ENCODE measurements around the gene MUC5B. TPM values are rescaled to one million over a fixed set of nuclear protein-coding genes. Genes with fewer than 3 reads are reported as not detected.
A peak's percentile ranks its signal among the peaks of the same experiment; 100 is the strongest.

Gene MUC5B
- total RNA-seq, 1 donor from 2014 or later, result not detected

DNA sequence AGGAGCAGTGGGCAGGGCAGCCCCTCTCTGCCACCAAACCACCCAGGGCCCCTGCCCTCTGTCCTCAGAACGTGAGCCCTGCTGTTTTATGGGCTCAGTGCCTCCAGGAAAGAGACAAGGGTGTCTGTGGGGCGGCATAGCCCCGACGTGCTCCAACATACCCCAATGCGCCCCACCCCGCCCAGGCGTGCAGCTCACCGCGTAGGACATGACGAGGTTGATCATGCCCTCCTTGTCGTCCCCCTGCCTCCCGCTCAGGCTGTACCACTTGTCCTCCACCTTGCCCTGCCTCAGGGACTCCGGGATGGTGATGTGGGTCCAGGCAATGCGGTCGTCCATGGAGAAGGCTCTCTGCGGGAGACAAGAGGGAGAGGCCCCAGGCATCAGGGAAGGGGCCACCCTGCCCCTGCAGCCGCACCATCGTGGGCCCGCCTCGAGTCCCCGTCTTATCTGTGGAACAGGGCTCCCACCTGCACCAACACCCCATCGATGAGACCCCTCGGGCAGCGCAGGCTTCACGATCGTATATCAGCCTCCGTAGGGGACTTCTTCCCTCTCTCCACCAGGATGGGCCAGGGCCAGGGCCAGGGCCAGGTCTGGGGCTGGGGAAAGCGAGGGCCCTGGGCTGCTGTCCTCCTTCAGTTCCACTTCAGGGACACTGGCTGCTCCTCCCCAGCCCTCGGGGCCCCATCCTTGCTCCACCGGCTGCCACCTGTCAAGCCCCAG is 65.7 kb downstream of the MUC5B start:
- Histone ChIP-seq H3K27ac (replicated peaks) (no peak overlapping the region), H3K4me3 (no peak overlapping the region), H3K36me3 (peaks cover 73% of the 10 kb centered on the region), H3K27me3 (ENCODE audit: low read depth) (no peaks in the 10 kb centered on the region), H3K4me1 (peaks cover 13% of the 10 kb centered on the region), H3K9me3 (replicated peaks) (no peaks in the 10 kb centered on the region)
- TF ChIP-seq, protein P1, sequence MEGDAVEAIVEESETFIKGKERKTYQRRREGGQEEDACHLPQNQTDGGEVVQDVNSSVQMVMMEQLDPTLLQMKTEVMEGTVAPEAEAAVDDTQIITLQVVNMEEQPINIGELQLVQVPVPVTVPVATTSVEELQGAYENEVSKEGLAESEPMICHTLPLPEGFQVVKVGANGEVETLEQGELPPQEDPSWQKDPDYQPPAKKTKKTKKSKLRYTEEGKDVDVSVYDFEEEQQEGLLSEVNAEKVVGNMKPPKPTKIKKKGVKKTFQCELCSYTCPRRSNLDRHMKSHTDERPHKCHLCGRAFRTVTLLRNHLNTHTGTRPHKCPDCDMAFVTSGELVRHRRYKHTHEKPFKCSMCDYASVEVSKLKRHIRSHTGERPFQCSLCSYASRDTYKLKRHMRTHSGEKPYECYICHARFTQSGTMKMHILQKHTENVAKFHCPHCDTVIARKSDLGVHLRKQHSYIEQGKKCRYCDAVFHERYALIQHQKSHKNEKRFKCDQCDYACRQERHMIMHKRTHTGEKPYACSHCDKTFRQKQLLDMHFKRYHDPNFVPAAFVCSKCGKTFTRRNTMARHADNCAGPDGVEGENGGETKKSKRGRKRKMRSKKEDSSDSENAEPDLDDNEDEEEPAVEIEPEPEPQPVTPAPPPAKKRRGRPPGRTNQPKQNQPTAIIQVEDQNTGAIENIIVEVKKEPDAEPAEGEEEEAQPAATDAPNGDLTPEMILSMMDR (IDR thresholded peaks at IDR 0.05; ENCODE audit: borderline replicate concordance), result no peak
- peak; percentile 13 for DNase-seq
- intact Hi-C loops (cut with micrococcal nuclease), result no loop called here

DNA sequence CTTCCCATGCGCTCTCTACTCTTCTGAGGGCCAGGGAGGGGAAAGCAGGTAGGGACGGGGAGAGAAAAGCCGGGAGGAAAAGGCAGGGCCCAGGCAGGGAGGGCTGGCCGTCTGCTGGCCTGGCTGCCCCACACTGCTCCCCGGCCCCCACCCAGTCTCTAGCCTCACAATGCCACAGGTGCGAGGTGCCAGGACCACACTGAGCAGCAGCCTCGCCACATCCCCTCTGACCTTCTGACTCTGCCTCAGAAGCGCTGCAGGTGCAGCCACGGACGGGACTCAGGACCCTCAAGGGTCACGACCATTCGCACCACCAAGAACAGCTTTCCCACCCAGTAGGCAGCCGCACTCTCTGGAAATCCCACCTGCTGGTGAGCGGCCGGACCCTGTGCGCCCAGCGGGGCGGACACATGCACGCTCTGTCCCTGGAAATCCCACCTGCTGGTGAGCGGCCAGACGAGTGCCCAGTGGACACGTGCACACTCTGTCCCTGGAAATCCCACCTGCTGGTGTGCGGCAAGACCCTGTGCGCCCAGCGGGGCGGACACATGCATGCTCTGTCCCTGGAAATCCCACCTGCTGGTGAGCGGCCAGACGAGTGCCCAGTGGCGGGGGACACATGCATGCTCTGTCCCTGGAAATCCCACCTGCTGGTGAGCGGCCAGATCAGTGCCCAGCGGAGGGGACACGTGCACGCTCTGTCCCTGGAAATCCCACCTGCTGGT is 66.5 kb downstream of the MUC5B start:
- TF ChIP-seq, protein P1 (IDR thresholded peaks at IDR 0.05; ENCODE audit: borderline replicate concordance), result no peak
- Histone ChIP-seq H3K4me3 (no peak overlapping the region), H3K4me1 (peaks cover 15% of the 10 kb centered on the region), H3K9me3 (replicated peaks) (no peaks in the 10 kb centered on the region), H3K27me3 (ENCODE audit: low read depth) (no peaks in the 10 kb centered on the region), H3K36me3 (peaks cover 71% of the 10 kb centered on the region), H3K27ac (replicated peaks) (no peak overlapping the region)
- intact Hi-C loops (cut with micrococcal nuclease), result no loop called here
- peak; percentile 9 for DNase-seq

DNA sequence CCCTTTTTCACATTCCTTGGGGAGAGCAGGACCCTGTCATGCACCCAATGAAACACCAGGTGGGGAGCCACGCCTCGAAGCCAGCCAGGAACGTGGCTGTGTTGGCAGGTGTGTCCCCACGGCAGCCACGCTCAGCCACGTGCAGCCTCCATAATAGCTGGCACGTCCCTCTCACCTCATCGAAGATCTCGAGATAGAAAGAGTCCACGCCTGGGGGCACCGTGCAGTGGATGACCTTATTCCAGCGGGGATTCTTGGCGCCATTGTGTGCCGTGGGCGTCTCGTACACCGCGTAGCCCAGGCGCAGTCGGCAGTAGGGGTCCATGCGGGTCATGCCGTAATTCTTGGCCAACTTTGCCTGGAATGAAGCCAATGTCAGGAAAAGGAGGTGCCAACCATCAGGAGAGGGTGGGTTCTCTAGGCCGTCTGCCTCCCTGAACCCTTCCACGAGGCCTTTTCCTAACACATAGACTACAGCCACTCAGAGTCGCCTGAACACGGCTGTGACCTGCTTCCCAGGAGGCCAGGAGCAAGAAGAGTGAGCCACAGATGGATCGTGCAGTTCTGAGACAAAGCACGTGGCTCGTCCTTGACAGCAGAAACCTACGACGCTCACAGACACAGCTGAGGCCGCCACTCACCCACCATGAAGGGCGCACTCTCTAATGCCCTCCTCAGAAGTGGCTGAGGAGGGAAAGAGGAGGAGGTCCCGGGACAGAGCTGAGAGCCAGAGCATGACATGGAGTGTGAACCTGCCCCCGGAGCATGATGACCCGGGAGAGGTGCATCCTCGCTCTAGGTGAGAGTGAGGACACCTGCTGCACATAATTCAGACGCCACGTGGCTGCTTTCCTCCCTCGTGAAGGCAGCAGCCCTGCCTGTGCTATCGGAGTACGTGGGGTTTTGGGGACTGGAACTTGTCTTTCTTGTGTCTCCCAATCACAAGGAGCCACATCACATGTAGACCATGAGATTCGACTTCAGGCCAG is 67.5 kb downstream of the MUC5B start:
- TF ChIP-seq, protein P1 (IDR thresholded peaks at IDR 0.05; ENCODE audit: borderline replicate concordance), result no peak
- Histone ChIP-seq H3K27me3 (ENCODE audit: low read depth) (no peaks in the 10 kb centered on the region), H3K27ac (replicated peaks) (no peak overlapping the region), H3K36me3 (peaks cover 66% of the 10 kb centered on the region), H3K4me3 (no peak overlapping the region), H3K9me3 (replicated peaks) (no peaks in the 10 kb centered on the region), H3K4me1 (peaks cover 15% of the 10 kb centered on the region)
- intact Hi-C loops (cut with micrococcal nuclease), result no loop called here
- DNase-seq, result no peak

DNA sequence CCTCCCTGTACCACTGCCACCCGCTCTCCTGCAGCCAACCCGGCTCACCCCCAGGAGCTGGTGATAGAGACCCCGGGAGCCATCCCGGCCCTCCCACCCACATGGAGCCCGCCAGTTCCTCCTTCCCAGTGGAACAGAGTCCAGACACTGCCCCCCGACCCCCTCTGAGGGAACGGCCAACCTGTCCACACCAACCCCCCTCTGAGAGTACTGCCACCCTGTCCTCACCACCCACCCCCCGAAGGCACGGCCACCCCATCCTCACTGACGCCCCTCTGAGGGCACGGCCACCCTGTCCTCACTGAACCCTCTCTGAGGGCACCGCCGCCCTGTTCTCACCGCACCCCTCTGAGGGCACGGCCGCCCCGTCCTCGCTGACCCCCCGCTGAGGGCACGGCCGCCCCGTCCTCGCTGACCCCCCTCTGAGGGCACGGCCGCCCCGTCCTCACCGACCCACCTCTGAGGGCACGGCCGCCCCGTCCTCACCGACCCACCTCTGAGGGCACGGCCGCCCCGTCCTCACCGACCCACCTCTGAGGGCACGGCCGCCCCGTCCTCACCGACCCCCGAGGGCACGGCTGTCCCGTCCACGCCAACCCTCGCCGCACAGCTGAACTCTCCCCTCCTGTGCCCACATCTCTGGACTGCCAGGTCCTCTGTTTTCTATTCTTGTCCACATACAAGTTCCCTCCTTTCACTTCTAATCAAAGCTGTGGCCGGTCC is 68.6 kb downstream of the MUC5B start:
- Histone ChIP-seq H3K9me3 (replicated peaks) (no peaks in the 10 kb centered on the region), H3K27ac (replicated peaks) (no peak overlapping the region), H3K36me3 (peaks cover 61% of the 10 kb centered on the region), H3K4me3 (no peak overlapping the region), H3K27me3 (ENCODE audit: low read depth) (no peaks in the 10 kb centered on the region), H3K4me1 (peaks cover 15% of the 10 kb centered on the region)
- intact Hi-C loops (cut with micrococcal nuclease), result no loop called here
- DNase-seq, result peak; percentile 6
- TF ChIP-seq, protein P1 (IDR thresholded peaks at IDR 0.05; ENCODE audit: borderline replicate concordance), result no peak
